ENCODE results near the gene TATDN2.
"Not testable (repeated sequence)": the region's sequence is repeated elsewhere in the genome, so short reads cannot be mapped to it uniquely, and the experiment has no call there.

Gene TATDN2

DNA sequence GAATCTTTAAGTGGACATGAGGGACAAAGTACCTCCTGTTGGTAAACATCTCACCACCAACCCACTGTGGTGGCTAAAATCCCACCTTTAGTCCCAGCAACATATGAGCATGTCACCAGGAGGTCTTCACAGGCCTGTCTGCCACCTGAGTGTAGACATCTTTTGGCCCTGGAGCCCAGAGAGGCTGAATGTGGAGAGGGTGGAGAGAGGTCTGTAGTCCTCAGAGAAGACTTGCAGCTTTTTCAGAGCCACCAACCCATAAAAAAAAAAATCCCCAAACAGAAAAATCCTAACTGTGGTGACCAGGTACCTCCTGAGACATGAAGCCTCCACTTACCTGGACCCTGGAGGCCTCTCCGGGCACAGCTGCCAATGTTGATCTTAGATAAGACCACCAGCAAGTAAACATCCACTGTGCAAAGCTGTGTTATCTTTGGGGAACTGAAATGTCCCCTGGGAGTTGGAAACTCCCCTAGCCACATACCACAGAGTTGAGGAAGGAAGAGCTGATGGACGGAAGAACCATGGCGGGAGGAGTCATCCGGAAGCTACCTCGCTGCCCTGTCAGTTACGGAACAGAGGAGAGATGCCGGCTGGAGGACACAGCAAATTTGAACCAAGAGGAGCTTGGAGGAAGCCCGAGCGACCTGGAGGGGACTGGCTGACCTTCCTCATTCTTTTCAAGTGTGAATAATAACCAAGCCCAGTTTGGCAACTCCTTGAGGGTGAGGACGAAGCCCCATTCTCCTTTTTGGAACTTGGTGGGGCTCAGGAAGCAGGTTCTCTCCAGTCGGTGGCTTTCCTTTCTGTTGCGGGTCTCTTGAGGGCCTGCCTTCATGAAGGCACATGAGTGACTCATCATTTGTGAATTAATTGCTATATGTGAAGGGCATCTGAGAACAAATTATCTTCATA is 44.5 kb downstream of the TATDN2 start, which contains the start of gene GHRL:
Gene GHRL (minus strand): TSS at position 443 of the 915 bp plus-strand sequence. CDS start 2,767 bp downstream, outside the sequence.
- no peak for DNase-seq

DNA sequence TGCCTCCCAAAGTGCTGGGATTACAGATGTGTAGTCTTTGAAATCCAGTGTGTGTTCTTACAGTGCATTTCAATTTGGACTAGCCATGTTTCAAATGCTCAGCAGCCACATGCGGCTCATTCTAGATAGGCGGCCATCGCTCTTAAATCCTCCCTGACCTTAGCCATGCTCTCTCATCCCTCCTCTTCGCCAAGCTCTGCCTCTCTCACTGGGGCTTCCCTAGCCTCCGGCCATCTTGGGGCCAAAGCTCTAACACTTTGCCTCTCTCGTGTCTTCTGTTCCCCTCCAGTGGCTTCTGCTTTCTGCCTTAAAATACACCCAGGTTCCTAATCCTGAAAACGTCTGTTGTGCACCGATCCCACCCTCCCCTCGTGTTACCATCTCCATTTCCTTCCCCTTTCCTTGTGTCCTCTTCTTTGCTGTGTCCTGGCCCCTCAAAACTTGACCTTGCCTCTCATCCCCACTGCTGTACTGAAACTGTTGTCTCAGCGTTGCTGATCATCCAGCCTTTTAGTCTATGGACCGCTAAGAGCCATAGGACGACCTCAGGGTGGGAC is 45.8 kb downstream of the TATDN2 start:
- no peak for DNase-seq

DNA sequence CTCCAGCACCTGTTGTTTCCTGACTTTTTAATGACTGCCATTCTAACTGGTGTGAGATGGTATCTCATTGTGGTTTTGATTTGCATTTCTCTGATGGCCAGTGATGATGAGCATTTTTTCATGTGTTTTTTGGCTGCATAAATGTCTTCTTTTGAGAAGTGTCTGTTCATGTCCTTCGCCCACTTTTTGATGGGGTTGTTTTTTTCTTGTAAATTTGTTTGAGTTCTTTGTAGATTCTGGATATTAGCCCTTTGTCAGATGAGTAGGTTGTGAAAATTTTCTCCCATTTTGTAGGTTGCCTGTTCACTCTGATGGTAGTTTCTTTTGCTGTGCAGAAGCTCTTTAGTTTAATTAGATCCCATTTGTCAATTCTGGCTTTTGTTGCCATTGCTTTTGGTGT is 49.8 kb downstream of the TATDN2 start:
- DNase-seq: not testable (repeated sequence)

DNA sequence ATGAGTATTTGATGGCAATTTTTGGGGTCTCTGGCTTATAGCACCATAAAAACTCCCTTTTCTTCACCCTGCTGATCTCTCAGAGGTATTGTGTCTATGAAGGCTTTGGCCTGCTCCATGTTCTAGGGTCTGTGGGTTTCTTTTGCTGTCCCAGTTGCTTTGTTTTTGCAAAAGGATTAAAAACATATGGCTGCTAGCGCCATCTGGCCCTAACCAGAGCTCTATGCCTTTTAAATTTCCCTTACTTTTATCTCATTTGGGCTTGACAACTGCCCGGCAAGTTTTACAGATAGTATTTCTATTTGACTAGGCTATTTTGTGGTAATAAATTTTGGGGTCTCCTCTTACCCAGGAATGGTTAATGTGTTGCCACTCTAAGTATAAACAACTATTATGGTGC is 50.9 kb downstream of the TATDN2 start:
- DNase-seq: no peak

DNA sequence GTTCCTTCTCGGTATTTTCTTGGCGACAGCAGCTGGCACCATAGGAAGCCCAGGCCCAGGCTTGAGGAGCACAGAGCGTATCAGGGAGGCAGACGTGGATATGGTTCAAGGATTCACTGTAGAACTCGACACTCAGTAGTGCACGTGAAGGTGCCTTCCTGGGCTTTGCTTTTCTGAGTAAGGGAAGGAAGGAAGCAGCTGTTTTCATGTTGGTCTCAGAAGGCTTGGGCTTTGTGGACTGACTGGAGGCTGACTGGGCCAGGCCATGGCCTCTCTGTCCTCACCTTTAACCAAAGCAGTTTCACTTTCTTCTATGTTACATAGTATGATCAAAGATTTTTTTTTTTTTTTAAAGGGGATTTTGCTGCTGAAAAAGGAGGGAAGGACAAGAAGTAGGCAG is 51.4 kb downstream of the TATDN2 start:
- no peak for DNase-seq

DNA sequence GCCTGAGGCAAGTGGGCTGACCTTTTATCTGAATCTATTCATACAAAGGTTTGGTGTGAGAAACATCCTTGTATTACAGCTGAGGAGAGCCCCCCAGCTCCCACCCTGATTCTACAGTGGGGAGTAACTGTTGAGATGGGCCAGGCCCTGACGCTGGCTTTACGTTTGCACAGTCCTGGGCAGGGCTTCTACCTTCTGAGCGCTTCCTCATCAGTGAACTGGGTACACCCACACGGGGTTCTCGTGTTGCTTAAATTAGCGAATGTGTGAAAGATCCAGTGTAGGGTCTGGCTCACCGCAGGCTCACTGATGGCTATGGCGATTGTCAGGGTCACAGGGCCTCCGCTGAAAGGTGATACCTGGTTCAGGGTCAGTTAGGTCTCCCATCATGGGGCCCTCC is 51.8 kb downstream of the TATDN2 start:
- DNase-seq: no peak

DNA sequence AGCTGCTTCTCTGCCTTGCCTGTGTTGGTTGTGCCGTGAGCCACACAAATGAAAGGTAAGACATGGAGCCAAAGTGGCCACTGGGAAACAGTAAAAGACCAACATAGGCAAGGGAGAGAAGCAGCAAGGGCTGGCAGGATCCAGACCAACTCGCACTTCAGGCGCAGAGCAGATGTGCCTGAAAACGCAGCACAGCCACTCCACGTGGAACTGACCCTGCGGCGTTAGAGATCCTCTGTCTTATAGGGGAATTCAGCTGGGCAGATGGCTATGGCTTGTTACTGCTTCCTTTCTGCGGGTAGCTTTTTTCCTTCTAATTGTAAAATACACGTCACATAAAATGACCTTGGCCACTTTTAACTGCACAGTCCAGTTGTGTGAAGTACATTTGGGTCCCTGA is 54.8 kb downstream of the TATDN2 start:
- DNase-seq: no peak

DNA sequence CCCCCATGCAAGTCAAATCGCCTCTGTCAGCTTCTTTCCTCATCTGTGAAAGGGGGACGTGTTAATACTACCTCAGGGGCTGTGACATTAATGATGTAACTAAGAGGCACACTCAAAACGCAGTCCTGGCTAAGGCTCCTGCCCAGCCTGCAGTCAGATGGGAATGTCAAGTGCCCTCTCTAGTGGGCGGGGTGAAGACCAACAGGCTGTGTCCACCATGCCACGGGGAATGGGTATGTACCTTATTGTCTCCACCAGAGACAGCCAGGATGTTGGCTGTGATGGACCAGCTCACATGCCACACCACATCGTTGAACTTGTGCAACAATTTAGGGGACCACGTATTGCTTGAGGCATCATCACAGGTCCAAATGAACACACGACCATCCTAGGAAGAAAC is 55.5 kb downstream of the TATDN2 start:
- DNase-seq: no peak

DNA sequence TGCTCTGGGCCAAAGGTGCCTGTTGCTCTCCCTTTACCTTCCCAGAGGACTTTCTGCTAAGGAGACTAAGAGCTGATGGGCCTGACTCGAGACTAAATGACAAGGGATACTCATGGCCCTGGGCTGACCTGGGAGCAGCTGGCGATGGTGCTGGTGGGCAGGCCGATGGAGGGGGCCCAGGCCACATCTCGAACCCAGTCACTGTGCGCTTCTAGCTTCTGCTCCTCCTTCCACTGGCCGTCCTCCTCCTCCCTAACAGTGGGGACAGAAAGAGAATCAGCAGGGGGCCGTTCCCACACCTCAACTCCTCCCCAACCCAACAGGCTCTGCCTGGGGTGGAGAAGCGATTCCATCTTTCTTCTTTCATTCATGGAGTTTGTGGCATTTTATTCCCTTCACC is 56.6 kb downstream of the TATDN2 start:
- DNase-seq: no peak

DNA sequence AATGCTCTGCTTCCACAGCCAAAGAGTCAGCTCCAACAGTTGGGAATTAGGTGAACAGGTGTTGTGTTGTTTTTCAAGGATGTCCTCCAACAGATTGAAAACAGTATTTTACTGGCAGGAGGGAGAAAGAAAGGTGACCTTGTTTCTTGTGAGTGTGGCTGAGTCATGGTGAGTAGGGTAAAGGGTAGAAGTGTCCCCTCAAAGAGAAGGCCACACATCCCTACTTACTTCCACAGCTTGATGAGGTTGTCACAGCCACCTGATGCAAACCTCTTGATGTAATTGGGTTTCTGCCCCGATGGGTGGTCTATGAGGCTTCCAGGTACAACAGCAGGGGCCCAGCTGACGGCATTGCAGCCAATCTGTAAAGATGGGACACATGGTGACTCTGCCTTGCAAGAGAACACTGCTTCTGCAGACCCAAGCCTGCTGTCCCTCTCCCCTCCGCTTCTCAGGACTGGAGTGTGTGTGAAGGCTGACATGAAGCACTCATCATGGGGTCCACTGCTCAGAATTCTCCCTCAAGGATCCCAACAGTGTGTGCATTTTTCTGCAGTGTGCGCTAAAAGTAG is 57.2 kb downstream of the TATDN2 start:
- DNase-seq: no peak

DNA sequence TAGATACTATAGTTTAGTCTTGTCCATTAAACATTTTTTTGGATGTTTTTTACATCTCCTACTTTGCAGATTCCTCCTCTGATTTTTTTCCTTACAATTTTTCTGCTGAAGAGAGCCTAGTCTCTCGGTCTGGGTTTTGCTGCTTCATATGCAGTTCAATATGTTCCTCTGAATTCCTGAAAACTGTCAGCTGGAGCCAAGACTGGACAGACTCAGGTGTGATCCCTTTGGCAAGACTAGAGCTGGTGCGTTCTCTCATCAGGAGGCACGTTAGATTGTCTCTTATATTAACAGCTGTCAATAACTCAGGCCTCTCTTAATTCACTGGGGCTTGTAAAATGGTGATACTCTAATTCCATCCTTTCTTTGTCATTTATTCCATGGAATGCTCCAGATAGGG is 57.9 kb downstream of the TATDN2 start:
- DNase-seq: no peak

DNA sequence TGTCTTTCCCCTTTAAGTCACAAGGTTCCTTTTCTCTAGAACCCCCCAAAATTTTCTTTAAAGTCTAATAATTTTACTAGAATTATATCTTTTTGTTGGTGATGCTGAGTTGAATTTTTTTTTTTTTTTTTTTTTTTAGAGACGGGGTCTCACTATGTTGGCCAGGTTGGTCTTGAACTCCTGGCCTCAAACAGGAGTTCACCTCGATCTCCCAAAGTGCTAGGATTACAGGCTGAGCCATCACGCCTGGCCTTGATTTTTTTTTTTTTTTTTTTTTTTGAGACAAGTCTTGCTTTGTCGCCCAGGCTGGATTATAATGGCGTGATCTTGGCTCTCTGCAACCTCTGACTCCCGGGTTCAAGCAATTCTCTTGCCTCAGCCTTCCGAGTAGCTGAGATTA is 60.4 kb downstream of the TATDN2 start:
- no peak for DNase-seq

DNA sequence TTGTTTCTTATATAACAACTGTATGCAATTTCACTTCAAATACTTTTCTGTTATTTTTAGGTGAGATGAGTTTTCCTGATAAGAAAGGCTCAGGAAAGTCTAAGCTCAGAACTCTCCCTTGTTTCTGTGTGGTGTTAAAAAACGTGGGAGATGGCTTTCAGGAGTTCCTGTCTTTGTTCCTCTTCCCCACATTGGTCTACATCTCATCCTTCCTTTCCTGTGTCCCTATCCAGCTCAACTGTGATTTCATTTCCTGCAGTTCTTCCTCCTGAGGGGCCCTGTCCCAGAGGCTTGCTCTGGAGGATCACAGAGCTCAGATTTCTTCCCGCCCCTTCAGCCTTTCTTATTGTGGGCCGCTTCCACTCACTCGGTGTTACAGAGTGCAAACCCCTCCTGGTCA is 61.5 kb downstream of the TATDN2 start:
- DNase-seq: no peak

DNA sequence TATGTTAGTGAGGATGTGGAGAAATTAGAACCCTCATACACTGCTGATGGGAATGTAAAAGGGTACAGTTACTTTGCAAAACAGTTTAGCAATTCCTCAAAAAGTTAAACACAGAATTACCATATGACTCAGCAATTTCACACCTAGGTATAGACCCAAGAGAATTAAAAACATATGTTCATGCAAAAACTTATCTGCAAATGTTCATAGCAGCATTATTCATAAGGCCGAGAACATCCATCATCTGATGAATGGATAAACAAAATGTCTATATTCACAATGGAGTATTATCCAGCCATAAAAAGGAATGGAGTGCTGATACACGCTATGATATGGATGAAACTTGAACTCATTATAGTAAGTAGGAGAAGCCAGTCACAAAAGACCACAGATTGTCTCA is 62.3 kb downstream of the TATDN2 start:
- no peak for DNase-seq

DNA sequence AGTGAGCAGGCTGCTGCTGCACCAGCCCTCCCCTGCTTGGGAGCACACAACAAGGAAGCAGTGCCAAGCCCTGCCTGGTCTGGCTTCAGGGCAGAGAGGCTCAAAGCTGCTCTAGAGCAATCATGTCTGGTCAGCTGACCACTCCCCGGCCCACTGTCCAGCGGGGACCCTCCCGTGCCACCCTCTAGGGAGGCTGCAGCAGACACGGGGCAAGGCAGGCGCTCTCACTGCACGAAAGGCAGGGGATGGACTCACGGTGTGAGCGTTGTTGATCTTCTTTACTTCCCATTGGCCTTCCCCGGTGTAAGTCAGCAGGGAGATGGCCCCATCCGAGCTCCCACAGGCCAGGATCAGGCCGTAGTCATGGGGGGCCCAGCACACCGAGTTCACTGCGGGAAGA is 63.5 kb downstream of the TATDN2 start:
- DNase-seq: no peak

DNA sequence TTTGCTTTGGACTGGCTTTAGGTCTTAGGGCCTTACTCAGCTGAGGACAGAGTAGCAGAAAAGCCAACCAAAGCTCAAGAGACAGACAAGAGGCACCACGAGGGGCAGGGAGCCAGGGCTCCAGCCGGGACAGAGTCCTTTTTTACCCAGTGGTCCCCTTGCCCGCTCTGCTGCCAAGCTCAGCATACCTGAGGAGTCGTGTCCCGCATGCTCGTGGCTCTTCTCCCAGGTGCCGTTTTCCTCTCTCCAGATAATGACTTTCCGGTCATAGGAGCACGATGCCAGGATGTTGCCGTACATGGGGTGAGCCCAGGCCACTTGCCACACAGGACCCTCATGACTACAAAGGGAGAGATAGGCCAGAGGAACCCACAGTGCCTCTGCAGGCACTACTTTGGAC is 64.1 kb downstream of the TATDN2 start:
- DNase-seq: no peak

DNA sequence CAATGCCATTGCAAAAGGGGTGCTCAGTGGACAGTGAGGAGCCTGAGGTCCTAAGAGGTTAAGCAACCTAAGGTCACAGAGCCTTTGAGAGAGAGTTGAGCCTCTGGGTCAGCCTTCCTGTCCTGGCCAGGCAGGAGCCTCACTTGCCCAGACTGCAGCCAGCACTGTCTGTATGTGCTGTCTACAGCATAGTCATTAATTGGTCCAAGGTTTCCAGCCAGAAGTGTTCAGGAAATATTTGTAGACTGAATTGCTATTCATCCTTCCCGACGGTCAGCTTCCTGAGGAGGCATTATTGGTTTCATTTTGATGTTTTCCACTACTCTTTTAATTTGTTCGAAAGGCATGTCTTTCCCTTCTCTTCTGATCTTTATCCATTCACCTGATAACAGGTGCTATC is 64.6 kb downstream of the TATDN2 start:
- DNase-seq: no peak

DNA sequence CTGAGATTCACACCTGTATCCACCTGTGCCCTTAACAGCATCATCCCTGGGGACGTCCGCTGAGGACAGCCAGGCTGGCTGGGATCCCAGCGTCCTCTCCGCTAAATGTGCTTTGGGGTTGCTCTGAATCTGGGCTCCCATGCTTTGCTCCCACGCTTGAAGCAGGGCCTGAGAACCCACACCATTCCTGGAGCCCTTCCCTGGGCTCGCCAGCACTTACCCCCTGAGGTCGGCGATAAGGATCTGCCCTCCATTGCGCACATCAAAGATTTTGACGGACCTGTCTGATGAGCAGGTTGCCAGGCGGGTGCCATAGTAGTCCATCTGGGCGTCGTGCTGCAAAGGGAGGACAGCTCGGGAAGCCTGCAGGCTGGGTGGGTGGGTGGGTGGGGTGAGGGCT is 66.8 kb downstream of the TATDN2 start:
- DNase-seq: no peak

DNA sequence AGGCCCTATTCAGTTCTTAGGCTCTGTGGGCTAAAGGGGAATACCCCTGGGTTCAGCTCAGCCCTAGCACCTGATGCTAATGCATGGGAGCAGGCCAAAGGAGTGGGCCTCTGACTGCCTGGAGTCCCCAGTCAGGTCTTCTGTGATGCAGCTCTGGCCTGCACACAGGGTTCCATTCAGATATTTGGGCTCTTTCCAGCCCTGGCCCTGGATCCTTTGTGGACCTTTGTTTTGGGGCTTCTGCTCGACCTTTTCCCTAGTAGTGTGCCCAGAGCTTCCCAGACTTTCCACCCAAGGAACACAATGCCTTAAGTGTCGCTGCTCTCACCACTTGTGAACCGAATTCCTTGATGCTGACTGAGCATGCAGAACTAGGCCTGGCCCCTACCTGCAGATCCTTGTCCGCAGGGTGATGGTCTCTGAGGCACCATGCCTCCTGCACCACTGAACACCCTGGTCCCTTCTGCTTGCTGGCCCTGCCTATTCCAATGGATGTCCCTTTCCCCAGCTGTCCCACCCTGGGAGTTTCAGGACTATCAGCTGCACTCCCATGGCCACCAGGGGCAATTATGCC is 67.6 kb downstream of the TATDN2 start:
- DNase-seq: no peak

DNA sequence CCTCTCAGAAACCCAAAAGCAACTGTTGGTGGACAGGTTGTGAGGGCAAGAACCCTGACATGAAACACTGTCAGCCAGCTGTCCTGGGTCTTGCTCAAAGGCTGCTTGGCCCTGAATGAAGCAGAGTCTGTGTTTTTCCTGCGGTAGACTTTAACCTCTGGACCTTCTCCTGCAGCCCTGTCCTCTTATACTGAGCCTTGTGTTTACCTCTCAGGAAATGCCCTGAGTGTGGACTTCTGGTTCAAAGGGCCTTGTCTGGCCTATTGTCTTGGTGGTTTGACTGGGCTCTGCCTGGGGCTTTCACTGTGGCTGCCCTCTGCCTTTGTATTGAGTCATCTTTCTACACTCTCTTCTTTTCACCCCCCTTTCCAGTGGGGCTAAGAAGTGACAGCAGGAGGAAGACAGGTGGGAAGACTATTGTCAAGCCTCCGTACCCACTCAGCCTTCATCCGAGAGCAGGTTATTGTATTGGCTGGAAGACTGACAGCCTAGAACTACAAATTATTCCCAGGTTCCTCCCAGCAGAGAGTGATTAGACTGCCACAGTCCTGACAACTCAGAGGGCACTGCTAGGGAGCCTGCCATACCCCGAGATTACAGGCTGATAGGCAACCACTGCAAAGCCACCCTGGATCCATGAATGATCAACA is 69.2 kb downstream of the TATDN2 start:
- DNase-seq: no peak

DNA sequence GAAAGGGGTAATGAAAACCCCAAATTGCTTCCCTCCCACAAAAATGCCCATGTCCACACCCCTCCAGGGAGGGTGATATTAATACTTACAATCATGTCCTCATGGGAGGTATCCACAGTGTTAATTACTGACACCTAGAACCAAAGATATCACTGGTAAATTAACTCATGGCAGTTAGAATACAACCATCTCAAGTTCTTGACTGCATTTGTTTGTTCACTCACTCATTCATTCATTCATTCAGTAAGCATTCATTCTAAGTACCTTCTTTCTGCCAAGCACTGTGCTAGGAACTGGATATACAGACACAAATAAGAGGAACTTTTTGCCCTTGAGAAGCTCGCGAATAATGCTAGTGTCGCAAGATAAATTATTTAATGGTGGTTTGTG is 69.7 kb downstream of the TATDN2 start:
- DNase-seq: no peak

DNA sequence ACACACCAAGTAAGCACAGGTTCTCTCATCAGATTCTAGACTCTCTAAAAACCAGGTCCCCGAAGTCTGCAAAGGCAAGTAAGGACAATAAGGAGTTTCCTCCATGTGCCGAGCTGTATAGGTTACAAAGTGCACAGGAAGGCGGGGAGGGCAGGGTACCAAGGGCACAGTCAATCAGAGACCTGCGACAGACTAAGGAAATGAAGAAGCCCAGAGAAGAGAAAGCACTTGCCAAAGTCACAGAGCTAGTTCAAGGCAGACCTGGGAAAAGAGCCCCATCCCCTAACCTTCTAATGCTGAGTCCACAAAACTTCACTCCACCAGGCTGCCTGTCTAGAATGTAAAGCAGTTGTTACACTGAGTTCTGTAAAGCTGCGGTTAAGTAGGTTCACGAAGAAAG is 71.0 kb downstream of the TATDN2 start:
- no peak for DNase-seq

DNA sequence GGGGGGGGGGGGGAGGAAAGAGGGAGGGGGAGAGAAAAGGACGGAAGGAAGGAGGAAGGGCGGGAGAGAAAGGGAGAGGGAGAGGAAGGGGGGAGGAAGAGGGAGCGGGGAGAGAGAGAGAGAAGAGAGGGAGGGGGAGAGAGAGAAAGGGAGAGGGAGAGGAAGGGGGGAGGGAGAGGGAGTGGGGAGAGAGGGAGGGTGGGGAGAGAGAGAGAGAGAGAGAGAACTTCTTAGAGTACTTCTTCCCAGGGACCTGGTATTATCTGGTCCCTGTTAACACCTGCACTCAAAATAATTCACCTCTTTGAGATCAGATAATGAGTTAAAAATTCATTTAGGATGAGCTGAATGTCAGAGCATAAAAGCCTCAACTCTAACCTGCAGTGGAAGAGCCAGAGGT is 71.5 kb downstream of the TATDN2 start:
- no peak for DNase-seq

All from effector CD8-positive, alpha-beta T cell (primary cell).